Esophagus (tissue), 2 donors: ENCODE results near the gene TAS2R5. TPM values are rescaled to one million over a fixed set of nuclear protein-coding genes. Genes with fewer than 3 reads are reported as not detected.

Experiments
- polyA plus RNA-seq, 2 donors: library from polyadenylated mRNA; stranded (reverse); fragments of 200-250 nt; gene quantifications; one replicate each; pipeline ENCODE4 v1.2.3, GENCODE V29; 2013
- donor health status: healthy with polysubstance abuse.
- donor health status: Bipolar disorder and iron deficiency.

TAS2R5 gene
- polyA plus RNA-seq, 2 donors, result 0.28 to 1.0 TPM

Other genes with a start within 250 kb of the TAS2R5 start
- 10 to 100 TPM; 11.1 to 12.1 TPM for gene AGK, start 238.8 kb upstream of the TAS2R5 start, polyA plus RNA-seq
- 1 to 10 TPM; 4.5 to 4.7 TPM for gene DENND11, start 88.1 kb upstream of the TAS2R5 start, polyA plus RNA-seq
- not detected for gene WEE2, start 81.9 kb upstream of the TAS2R5 start, polyA plus RNA-seq
- 100 to 1,000 TPM; 159 to 209 TPM for gene SSBP1, start 51.9 kb upstream of the TAS2R5 start, polyA plus RNA-seq
- gene TAS2R3, start 26.1 kb upstream of the TAS2R5 start, polyA plus RNA-seq, result under 1 TPM in 1 of 2 donors, not detected in 1; 0.10 TPM
- gene TAS2R4, start 13.5 kb upstream of the TAS2R5 start, polyA plus RNA-seq, result under 1 TPM; 0.11 to 0.51 TPM
- gene PRSS37, start 51.3 kb downstream of the TAS2R5 start, polyA plus RNA-seq, result not detected
- gene OR9A4, start 126.2 kb downstream of the TAS2R5 start, polyA plus RNA-seq, result not detected
- gene CLEC5A, start 156.8 kb downstream of the TAS2R5 start, polyA plus RNA-seq, result under 1 TPM; 0.69 to 0.78 TPM
- gene TAS2R38, start 183.6 kb downstream of the TAS2R5 start, polyA plus RNA-seq, result not detected
- gene MGAM, start 205.7 kb downstream of the TAS2R5 start, polyA plus RNA-seq, result under 1 TPM; 0.01 to 0.02 TPM